Astrocyte of the cerebellum (primary cell): ENCODE data around the gene ANKRD31.
"Not testable (repeated sequence)": the region's sequence is repeated elsewhere in the genome, so short reads cannot be mapped to it uniquely, and the experiment has no call there.

Experiments
- DNase-seq: peaks from one replicate; pipeline ENCODE4 v3.0.0-alpha.2; 2011; ENCODE audit warnings: low read depth
- H3K4me3 ChIP-seq: 2 replicates; pipeline ENCODE4 v1.5.1; 2011; ENCODE audit warnings: mild to moderate bottlenecking, low read depth, low read length, moderate library complexity
- in situ Hi-C: cut with HindIII; loops from 2 replicates; pipeline ENCODE4 v1.10.0; 2017; ENCODE audit warnings: low sequenced_read_pairs
- TF ChIP-seq, protein P1 (sequence below): IDR thresholded peaks from 2 replicates; pipeline ENCODE4 v1.5.1; 2012; ENCODE audit warnings: low read length, low read depth, moderate library complexity, mild to moderate bottlenecking; ENCODE audit errors: missing control alignments

Gene ANKRD31

DNA sequence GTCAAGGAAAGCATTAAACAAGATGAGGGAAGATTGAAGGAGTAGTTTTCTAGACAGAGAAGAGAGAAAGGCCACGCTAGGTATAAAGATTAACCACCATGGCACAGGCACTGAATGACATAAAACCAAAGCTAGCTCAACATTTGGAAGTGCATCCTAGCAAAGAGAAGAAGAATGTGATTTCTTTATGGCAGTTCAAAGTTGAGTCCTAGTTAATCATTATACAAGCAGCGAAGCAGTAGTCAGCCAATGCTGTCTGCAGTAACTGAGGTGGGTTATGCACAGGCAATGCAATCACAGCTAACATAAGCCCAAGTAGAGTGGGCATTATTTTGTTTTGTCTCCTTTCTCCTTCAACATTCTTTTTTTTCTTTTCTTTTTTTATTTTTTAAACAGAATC is 24.0 kb upstream of the ANKRD31 start:
- no peak for DNase-seq
- no peak overlapping the region for H3K4me3 ChIP-seq
- TF ChIP-seq, protein P1, sequence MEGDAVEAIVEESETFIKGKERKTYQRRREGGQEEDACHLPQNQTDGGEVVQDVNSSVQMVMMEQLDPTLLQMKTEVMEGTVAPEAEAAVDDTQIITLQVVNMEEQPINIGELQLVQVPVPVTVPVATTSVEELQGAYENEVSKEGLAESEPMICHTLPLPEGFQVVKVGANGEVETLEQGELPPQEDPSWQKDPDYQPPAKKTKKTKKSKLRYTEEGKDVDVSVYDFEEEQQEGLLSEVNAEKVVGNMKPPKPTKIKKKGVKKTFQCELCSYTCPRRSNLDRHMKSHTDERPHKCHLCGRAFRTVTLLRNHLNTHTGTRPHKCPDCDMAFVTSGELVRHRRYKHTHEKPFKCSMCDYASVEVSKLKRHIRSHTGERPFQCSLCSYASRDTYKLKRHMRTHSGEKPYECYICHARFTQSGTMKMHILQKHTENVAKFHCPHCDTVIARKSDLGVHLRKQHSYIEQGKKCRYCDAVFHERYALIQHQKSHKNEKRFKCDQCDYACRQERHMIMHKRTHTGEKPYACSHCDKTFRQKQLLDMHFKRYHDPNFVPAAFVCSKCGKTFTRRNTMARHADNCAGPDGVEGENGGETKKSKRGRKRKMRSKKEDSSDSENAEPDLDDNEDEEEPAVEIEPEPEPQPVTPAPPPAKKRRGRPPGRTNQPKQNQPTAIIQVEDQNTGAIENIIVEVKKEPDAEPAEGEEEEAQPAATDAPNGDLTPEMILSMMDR = no peak
- in situ Hi-C loops = no loop called here

GRCh38 chr5:75250452-75250851 is 13.8 kb upstream of the ANKRD31 start:
- DNase-seq, in situ Hi-C loops, H3K4me3 ChIP-seq: not testable (repeated sequence)

DNA sequence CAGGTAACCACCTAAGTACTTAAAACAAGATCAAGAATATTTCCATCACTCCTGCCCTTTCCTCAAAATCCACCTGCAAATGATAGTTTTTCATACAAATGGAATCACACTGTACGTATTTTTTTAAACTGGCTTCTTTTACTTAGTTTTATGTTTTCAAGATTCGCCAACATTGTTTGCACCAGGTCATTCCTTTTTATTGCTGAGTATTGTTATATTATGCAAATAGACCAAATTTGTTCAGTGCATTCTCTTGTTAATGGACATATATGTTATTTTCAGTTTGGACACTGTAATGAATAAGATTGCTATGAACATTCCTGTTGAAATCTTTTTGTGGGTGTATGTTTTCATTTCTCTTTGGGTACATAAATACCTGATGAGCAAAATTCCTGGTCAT is 8.3 kb upstream of the ANKRD31 start:
- H3K4me3 ChIP-seq = no peak overlapping the region
- in situ Hi-C loops = no loop called here
- TF ChIP-seq, protein P1 = no peak
- DNase-seq = no peak

DNA sequence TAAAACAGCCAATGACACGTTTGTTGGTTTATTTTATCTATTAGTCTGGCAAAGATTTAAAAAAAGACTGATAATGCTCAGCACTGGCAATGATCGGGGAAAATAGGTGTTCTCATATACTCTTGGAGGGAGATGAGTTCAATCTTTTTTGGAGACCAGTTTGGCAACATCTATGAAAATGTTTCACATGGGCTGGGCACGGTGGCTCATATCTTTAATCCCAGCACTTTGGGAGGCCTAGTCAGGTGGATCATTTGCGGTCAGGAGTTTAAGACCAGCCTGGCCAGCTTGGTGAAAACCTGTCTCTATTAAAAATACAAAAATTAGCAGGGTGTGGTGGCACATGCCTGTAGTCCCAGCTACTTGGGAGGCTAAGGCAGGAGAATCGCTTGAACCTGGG is 6.8 kb upstream of the ANKRD31 start:
- in situ Hi-C loops = no loop called here
- H3K4me3 ChIP-seq = no peak overlapping the region
- TF ChIP-seq, protein P1 = no peak
- no peak for DNase-seq

DNA sequence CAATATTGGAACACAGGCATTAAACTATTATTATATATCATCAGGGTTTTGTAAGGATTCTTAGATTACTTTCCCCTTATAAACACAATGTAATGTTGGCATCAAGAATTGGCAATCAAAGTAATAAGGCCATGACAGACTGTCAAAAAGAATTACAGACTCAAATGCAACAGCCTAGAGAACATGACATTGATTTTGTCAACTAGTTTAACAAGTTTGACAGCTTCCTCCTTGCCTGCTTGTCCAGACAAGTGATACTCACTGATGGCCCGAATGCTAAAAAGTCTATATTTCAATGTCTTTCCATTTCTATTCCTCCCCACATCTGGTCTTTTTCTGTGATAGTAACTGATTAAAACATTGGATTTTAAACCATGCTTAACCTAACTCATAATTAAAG is 6.4 kb upstream of the ANKRD31 start:
- TF ChIP-seq, protein P1 = no peak
- DNase-seq = no peak
- no peak overlapping the region for H3K4me3 ChIP-seq

DNA sequence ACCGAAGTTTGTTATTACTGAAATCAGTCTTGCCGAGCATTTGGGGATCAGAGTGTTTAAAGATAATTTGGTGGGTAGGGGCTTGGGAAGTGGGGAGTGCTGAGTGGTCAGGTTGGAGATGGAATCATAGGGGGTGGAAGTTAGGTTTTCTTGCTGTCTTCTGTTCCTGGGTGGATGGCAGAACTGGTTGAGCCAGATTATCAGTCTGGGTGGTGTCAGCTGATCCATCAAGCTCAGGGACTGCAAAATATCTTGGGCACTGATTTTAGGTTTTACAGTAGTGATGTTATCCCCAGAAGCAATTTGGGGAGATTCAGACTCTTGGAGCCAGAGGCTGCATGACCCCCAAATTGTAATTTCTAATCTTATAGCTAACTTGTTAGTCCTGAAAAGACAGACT is 5.4 kb upstream of the ANKRD31 start:
- in situ Hi-C loops = no loop called here
- TF ChIP-seq, protein P1 = no peak
- no peak for DNase-seq
- H3K4me3 ChIP-seq = no peak overlapping the region

More for the DNA sequence above, 6.4 kb upstream of the ANKRD31 start:
- in situ Hi-C loops = no loop called here

- in situ Hi-C loops = no loop called here
- no peak overlapping the region for H3K4me3 ChIP-seq
- TF ChIP-seq, protein P1 = no peak
- no peak for DNase-seq
Observed at GRCh38 chr5:75239681-75240080, 3.0 kb upstream of the ANKRD31 start.
